GOT3 (cell line): ENCODE data around the gene KBTBD4.
"Not testable (repeated sequence)": the region's sequence is repeated elsewhere in the genome, so short reads cannot be mapped to it uniquely, and the experiment has no call there.

Experiments
- DNase-seq: peaks from one replicate; lab custom pipeline; 2025; ENCODE audit warnings: mixed read lengths; lab: John Stamatoyannopoulos, UW

KBTBD4 gene

DNA sequence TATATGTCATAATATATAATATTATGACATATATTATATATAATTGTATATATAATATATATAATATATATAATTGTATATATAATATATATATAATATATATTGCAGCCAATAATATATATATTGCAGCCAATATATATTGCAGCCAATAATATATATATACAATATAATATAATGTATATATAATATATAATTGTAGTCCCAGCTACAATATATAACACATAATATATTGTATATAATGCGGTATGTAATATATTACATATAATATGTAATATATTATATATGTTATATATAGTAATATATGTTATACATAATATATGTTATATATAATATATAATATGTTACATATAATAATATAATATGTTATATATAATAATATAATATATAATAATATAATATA is 20.1 kb downstream of the KBTBD4 start:
- DNase-seq: no peak

DNA sequence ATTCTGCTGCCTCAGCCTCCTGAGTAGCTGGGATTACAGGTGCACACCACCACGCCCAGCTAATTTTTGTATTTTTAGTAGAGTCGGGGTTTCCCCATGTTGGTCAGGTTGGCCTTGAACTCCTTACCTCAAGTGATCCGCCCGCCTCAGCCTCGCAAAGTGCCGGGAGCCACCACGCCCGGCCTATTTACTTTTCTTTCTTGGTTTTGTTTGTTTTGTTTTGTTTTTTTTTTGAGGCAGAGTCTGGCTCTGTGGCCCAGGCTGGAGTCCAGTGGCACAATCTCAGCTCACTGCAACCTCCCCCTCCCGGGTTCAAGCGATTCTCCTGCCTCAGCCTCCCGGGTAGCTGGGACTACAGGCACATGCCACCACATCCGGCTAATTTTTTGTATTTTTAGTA is 21.8 kb downstream of the KBTBD4 start:
- not testable (repeated sequence) for DNase-seq

DNA sequence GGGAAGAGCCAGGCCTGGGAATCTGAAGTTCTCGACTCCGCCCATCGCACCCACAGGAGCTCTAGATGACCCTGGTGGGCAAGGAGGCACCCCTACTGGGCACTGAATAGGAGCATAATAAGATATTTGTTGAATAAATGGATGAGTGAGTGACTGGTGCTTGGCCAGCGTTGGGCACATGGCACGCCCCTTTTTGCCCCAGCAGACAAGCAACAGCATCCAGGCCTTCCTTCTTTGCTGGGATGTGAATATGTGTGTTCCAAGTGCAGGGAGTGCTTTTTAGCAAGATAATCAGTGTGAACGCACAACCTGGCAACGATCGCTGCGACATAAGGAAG is 25.4 kb downstream of the KBTBD4 start:
- no peak for DNase-seq

DNA sequence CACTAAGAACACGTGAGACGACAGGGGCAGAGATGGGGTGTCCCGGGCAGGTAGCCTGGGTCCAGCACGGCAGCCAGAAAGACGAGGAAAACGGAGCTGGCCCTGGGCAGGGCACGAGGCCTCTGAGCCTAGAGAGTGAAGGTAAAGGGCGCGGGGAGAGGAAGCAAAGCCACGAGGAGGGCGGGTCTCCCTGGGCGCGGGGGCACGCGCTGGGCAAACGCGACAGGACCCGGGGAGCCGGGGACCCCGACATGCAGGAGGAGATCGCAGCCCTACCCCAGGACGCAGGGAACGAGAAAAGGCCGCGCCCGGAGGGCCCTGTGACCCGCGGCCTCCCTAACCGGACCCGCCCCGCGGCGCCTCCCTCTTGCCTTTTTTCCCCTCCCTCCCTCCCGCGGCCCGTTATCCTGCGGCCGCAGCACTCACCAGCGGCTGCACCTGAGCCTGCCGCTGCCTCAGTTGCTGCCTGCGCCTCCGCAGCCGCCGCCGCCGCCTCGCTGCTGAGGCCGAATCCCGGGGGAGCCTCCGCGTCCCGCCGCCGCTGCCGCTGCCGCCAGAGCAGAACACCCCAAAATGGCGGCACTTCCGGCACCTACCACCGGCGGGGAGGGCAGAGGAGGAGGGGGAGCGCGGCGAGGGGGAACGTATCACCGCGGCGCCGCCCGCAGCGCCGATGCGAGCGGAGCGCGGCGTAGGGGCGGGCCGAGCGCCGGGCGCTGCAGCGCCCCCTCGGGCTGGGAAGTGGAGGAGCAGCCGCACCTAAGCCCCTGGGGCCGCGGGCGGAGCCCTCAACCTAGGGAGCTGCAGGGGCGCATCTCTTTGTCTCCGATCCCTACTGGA is 26.0 kb downstream of the KBTBD4 start, which contains the start of gene CELF1:
CELF1 (minus strand) TSS at position 567 of the 840 bp plus-strand sequence. CDS start 53,609 bp downstream, outside the sequence.
- peak; percentile 83 for DNase-seq

DNA sequence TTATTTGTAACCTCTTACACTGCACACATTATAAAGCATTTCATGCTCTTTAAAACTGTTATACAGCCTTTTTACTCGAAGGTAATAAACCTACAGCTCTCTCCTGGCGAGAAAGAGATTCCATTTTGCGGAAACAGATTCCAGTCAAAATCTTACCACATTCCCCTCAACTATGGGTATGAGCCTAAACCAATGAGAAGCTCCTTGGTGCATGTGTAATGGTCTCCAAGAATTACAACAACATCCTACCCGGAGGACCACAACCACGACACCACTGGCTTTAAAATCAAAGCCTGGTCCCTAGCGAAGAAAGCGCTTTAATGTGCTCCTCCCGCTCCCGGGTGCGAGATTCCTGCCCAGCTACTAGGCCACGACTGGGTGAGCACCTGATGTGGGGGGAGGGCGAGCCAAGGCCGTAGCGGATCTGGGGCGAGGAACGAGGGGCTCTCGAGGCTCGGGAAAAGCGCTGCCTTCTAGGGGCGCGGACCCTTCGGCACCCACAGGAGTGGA is 26.7 kb downstream of the KBTBD4 start:
- DNase-seq: no peak

DNA sequence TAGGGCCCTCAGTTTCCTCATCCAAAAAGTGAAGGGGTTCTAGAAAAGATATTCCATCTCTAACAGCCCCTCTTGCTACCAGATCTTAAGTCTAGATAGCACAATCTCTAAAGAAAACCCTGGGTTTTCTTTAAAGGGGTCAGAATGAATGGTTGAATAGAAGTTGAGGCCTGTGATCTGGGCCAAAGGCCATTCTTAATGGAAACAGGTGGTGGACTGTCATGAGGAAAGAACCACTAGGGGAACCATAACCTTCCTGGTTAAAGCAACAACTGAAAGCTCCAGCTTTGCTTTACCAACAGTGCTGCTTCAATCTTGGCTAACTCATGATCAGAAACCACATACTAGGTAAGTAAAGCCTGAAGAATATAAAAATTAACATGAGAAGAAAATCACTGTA is 27.7 kb downstream of the KBTBD4 start:
- DNase-seq: no peak

DNA sequence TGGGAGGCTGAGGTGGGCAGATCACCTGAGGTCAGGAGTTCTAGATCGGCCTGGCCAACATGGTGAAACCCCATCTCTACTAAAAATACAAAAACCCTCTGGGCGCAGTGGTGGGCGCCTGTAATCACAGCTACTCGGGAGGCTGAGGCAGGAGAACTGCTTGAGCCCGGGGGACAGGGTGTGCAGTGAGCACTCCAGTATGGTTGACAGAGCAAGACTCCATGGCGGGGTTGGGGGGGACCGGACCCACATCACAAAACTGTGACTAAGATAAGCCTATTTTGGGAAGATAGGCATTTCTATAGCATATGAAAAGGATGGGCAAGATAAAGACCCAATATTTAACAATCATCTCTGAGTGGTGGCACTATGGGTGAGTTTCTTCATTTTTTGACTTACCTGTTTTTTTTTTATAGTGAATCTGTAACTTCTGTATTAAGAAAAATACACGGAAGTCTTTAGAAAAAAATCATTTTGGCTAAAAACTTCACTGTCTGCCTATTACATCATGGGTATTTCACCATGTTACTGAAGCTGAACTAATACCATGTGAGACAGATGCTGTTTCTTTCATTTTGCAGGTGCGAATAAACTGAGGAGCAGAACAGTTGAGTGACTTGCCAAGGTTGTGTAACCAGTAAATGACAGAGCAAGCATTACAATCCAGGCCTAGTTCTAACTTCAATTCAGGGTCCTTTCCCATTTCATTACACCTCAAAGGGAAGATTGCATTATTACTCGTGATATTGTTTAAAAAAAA is 28.3 kb downstream of the KBTBD4 start:
- no peak for DNase-seq

DNA sequence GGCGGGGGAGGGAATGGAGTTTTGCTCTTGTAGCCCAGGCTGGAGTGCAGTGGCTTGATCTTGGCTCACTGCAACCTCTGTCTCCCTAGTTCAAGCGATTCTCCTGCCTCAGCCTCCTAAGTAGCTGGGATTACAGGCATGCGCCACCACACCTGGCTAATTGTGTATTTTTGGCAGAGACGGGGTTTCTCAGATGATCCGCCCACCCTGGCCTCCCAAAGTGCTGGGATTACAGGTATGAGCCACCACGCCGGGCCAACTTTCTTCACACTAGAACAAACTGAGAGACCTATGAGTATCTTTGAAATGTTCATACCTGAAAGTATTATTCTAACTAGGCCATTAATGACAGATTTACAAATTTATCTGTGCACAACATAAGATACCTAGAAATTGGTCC is 32.5 kb downstream of the KBTBD4 start:
- not testable (repeated sequence) for DNase-seq

DNA sequence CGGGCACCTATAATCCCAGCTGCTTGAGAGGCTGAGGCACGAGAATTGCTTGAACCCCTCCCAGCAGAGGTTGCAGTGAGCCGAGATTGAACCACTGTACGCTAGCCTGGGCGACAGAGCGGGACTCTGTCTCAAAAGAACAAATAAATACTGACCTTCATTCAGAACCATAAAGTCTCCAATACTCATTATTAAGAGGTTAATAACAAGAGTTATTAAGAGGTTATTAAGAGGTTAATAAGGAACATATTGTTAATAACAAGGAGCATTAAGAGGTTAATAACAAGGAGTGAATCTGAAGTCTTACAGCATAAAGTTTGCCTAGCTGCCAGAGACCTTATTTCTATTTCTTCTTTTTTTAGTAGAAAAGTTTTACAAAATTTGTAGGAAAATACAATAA is 33.5 kb downstream of the KBTBD4 start:
- no peak for DNase-seq

DNA sequence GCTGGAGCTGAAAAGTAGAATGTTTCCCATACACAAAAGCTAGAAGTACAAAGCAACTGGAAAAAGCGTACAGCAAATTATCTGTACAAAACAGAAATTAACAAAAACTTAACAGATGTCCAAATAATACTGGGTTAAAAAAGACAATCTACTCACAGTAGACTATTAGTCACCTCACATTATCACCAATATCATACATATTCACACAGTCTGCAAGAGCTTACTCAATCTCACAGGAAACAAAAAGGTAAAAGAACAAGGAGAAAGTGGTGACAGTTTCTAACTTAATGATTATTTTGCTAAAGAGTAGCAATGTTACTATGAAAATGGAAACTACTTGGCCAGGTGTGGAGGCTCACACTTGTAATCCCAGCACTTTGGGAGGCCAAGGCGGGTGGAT is 37.7 kb downstream of the KBTBD4 start:
- DNase-seq: no peak

DNA sequence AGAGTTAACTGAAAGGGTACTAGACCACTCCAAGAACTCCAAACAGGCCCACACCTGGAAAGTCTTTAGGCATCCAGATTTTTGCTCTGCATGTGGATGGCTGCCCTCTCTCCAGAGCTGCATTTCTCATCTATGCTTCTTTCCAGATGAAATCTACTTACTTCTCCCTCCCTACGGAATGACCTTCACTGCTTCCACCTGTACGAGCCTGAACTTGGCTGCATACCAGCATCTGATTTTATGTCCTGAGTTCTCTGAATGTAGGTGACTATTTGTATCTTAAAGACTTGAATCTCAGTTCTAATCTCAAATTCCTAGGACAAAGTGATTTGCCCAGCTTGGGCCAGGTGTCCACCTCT is 39.1 kb downstream of the KBTBD4 start:
- DNase-seq: no peak

DNA sequence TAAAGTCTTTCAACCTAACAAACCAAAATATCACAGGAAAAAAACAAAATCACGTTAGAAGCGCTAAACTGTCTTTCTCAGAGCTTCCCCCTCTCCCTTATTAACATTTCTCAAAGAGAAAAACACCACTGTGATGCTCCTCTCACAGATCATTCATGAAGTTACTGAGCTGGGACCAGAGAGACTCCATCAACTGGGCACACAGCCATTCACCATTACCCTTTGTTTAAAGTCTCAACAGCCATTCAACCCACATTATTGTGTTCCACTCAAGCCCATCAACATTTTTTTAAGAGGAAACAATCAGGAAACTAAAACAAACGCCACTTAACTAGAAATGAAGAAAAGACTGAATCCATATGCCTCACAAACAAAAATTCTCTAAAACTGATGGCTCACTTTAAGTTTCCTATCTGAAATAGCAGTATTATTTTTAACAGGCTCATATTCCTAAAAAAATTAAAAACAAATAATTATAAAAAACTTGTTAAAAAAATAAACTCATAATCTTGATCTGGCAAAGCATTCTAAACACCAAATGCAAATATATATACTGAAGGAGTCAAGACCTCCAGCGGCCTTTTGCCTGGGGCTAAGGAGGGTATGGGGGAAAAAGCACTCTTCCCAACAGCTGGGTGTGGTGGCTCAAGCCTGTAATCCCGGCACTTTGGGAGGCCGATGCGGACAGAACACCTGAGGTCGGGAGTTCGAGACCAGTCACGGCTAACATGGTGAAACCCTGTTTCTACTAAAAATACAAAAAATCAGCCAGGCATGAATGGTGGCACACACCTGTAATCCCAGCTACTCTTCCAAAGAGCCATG is 39.8 kb downstream of the KBTBD4 start:
- DNase-seq: no peak

DNA sequence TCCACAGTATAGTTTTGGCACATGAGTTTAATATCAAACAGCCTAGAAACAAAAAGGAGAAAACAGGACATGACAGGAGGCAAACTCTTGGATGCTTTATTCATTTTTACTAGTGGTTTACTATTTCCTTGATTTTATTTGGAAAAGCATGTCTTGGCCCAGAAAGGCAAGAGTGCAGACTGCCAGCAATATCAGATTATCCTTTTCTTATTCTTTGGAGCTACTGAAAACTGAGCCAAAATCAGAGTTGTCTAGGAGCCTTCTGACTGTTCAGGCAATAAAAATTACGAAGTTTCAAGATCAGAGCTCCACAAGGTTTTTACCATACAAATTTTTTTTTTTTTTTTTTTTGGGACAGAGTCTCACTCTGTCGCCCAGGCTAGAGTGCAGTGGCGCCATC is 41.9 kb downstream of the KBTBD4 start:
- no peak for DNase-seq

DNA sequence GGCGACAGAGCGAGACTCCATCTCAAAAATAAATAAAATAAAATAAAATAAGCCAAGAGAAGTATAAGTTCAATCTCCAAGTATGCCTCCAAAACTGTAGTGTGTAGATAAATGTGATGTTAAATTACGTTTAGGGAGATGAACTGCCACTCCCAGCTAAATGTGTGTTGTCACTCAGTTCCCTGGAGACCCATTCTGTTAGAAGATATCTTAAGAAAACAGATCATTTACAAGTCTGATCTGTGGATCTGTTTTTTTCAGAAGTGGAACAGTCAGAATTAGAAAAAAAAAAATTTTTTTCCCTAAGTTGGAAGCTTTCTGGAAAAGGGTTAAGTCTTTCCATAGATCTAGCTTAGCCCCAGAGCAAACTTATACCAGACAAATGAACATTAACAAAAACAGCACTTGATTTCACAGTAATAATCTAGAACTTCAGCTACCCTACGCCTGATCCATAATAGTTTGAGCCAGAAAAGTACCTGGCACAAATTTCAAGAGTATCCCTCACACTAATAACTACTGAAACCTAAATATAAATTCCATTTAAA is 44.0 kb downstream of the KBTBD4 start:
- DNase-seq: no peak

DNA sequence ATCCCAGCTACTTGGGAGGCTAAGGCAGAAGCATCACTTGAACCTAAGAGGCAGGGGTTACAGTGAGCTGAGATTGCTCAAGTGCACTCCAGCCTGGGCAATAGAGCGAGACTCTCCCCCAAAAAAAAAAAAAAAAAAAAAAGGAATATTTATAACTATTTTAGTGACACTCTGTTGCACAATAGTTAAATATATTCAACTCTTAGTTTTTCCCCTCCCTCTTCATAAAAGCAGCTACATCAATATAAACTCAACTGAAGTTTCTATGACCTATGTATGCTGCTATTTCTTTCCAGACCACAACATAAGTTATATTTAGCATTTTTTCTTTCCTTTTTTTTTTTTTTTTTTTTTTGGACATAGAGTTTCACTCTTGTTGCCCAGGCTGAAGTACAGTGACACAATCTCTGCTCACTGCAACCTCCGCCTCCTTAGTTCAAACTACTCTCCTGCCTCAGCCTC is 45.0 kb downstream of the KBTBD4 start:
- no peak for DNase-seq

DNA sequence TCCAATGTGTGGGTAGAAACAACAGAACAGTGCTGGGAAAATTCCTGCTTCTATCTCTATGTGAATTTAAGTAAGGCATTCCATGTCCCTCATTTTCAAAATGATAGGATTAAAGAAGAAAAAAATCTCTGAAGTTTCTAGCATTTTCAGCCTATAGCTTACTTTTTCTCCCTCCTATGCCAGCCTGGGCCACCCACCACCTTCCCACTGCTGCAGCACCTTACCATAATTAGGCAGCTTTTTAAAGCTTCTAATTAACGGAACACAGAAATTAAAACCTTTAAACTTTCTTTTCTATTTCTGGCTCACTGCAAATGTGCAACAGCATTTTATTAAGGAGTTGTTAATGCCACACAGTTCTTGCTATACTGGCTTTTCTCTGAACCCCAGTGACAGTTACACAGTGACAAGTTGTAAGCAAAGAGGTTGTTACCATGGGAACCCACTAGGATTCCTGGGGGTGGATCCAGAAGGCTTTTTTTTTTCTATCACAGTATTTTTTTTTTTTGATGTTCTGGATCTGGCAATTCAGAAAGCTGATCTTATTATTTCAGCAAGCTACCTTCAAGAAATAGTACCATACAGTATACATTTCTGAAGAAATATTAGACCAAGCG is 46.1 kb downstream of the KBTBD4 start:
- DNase-seq: no peak

DNA sequence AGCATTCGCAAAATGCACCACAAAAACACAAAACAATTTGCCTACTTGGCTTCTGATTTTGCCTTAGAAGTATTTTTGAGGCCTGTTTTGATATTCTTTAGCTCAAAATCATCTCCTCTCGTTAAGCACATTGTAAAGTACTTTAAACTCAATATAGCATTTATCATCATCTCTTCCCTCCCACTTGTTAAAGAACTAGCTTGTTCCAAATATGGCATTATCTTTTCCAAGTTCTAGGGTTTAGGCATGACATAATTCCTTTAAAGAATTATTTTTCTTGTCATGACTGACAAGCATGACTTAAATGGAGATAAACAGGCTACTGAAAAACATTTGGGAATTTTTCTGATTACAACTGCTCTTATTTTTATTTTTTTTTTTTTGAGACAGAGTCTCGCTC is 47.1 kb downstream of the KBTBD4 start:
- no peak for DNase-seq

DNA sequence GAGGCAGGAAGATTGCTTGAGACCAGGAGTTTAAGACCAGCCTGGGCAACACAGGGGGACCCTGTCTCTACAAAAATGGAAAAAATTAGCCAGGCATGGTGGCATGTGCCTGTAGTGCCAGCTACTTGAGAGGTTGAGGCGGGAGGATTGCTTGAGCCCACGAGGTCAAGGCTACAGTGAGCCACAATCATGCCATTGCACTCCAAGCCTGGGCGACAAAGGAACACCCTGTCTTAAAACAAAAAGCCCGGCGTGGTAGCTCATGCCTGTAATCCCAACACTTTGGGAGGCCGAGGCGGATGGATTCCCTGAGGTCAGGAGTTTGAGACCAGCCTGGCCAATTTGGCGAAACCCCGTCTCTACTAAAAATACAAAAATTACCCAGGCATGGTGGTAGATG is 48.0 kb downstream of the KBTBD4 start:
- DNase-seq: not testable (repeated sequence)

DNA sequence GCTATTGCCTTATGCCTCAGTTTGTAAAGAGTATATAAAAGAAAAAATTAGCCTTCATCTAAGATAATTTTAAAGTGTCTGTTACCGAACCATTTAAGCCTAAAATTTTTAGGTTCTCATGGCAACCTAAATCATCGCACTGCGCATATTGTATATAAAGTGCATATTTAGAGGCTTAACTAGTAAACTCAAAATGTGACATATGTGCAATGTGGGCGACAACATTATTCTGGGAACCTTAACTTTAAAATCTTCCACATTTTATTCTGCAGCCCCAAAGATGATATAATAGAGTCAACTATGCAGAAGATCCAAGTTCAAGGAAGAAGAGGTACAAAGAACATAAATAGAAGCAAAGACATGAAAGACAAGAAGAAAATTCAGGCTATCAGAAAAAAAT is 48.8 kb downstream of the KBTBD4 start:
- DNase-seq: no peak

DNA sequence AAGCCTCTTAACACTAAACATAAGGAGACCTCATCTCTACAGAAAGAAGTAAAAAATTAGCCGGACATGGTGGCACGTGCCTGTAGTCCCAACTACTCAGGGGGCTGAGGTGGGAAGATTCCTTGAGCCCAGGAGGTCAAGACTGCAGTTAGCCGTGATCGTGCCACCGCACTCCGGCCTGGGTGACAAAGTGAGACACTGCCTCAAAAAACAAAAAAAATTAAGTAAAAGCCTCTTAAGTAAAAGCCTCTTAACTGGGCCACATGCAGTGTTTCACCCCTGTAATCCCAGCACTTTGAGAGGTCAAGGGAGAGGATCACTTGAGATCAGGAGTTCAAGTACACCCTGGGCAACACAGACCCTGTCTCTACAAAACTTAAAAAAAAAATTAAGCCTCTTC is 51.6 kb downstream of the KBTBD4 start:
- DNase-seq: no peak

DNA sequence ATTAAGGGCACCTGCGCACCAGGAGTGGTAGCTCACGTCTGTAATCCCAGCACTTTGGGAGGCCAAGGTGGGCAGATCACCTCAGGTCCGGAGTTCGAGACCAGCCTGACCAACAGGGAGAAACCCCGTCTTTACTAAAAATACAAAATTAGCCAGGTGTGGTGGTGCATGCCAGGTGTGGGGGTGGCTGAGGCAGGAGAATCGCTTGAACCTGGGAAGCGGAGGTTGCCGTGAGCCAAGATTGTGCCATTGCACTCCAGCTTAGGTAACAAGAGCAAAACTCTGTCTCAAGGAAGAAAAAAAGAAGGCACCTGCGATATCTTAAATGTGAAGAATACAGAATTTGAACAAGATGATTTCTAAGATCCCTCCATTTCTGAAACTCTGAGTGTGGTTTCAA is 52.7 kb downstream of the KBTBD4 start:
- not testable (repeated sequence) for DNase-seq
